GM12878 (cell line): Measurements from ENCODE around the gene PGAM4. TPM values are rescaled to one million over a fixed set of nuclear protein-coding genes. Genes with fewer than 3 reads are reported as not detected.

Source experiments
- ATAC-seq: fragments of 200-7000 bp; cut with Tn5 transposase; 3 replicates; pipeline ENCODE4 v1.9.1; 2020; ENCODE audit warnings: mild to moderate bottlenecking, moderate library complexity
- BruUV-seq: library from RNA; stranded (reverse); fragments of 400-500 nt; replicated peaks from 2 replicates; lab custom pipeline; 2021; lab: Mats Ljungman, UMichigan
- CTCF ChIA-PET: fragments of 300-600 bp; sonication (Branson Sonifier 250); formaldehyde crosslinking; extraction: SDS; loops from one replicate; lab custom pipeline; 2021; ENCODE audit warnings: inconsistent platforms; lab: Yijun Ruan, JAX
- POLR2A ChIA-PET: fragments of 350-600 bp; formaldehyde crosslinking; extraction: SDS; loops from one replicate; lab custom pipeline; 2021; ENCODE audit warnings: inconsistent platforms; lab: Charles Lee
- RAD21 ChIA-PET: fragments of 300-600 bp; sonication (Branson Sonifier 250); formaldehyde crosslinking; loops from one replicate; lab custom pipeline; 2023; ENCODE audit warnings: antibody characterized with exemption; ENCODE audit not compliant: unreplicated experiment; lab: Charles Lee
- SMC1A ChIA-PET: fragments of 300-600 bp; sonication (Branson Sonifier 250); formaldehyde crosslinking; loops from one replicate; lab custom pipeline; 2023; ENCODE audit not compliant: unreplicated experiment, uncharacterized antibody; lab: Charles Lee
- DNase-seq: peaks from one replicate; pipeline ENCODE4 v3.0.0-alpha.2; 2011; ENCODE audit warnings: low read depth, low spot score
- FAIRE-seq: peaks from 3 replicates; lab custom pipeline; 2011; peaks lifted over from hg19 to GRCh38; lab: Jason Lieb, UNC
- H2AFZ ChIP-seq: 2 replicates; pipeline ENCODE4 v1.6.0; 2011; ENCODE audit warnings: low read depth, low read length, control low read depth; ENCODE audit not compliant: control insufficient read depth
- H3K27ac ChIP-seq: 2 replicates; pipeline ENCODE4 v1.5.1; 2011; ENCODE audit warnings: control low read depth; ENCODE audit not compliant: control insufficient read depth, insufficient read depth
- H3K27me3 ChIP-seq, 2 experiments: replicated peaks in 1 of 2; 2 replicates each; pipeline versions ENCODE4 v1.6.0 to v1.6.1; 2011; ENCODE audit warnings: low read length in 1 of 2; ENCODE audit not compliant: control insufficient read depth in 2 of 2, insufficient read depth in 2 of 2
- H3K36me3 ChIP-seq, 2 experiments: 2 replicates each; pipeline ENCODE4 v1.5.1; 2011; ENCODE audit warnings: low read length in 1 of 2; ENCODE audit not compliant: control insufficient read depth in 2 of 2, insufficient read depth in 2 of 2
- H3K4me1 ChIP-seq: 2 replicates; pipeline ENCODE4 v1.6.1; 2011; ENCODE audit warnings: mild to moderate bottlenecking, low read length, moderate library complexity, mixed read lengths; ENCODE audit not compliant: control insufficient read depth, insufficient read depth
- H3K4me2 ChIP-seq: 2 replicates; pipeline ENCODE4 v1.6.0; 2011; ENCODE audit warnings: control low read depth; ENCODE audit not compliant: control insufficient read depth, insufficient read depth
- H3K4me3 ChIP-seq: fragments of 200-600 bp; sonication (generic); 2 replicates; pipeline ENCODE4 v1.5.1; 2016
- H3K79me2 ChIP-seq: 2 replicates; pipeline ENCODE4 v1.6.0; 2011; ENCODE audit warnings: low read length; ENCODE audit not compliant: control insufficient read depth, insufficient read depth
- H3K9ac ChIP-seq: 2 replicates; pipeline ENCODE4 v1.8.0; 2011; ENCODE audit warnings: low read length, control low read depth, mixed read lengths; ENCODE audit not compliant: control insufficient read depth, insufficient read depth
- H3K9me3 ChIP-seq: replicated peaks from 3 replicates; pipeline ENCODE4 v1.5.1; 2011; ENCODE audit warnings: mild to moderate bottlenecking, low read length; ENCODE audit not compliant: control insufficient read depth, insufficient read depth
- H4K20me1 ChIP-seq: 2 replicates; pipeline ENCODE4 v1.6.0; 2011; ENCODE audit not compliant: control insufficient read depth, insufficient read depth
- HDAC6 ChIP-seq: fragments of 200-600 bp; sonication (generic); IDR thresholded peaks from one replicate; pipeline ENCODE4 v1.8.0; 2017; ENCODE audit warnings: antibody characterized with exemption; ENCODE audit not compliant: unreplicated experiment
- KLF5 ChIP-seq: fragments of 450-650 bp; IDR thresholded peaks from 2 replicates; pipeline ENCODE4 v1.6.1; 2014; ENCODE audit warnings: mild to moderate bottlenecking; ENCODE audit not compliant: partially characterized antibody
- MYC ChIP-seq: IDR thresholded peaks from 2 replicates; pipeline ENCODE4 v1.6.1; 2011; ENCODE audit warnings: mild to moderate bottlenecking, low read length, moderate library complexity, inconsistent platforms; ENCODE audit not compliant: insufficient read depth, insufficient replicate concordance, insufficient read length, severe bottlenecking
- NFYA ChIP-seq: IDR thresholded peaks from 2 replicates; pipeline ENCODE4 v1.6.1; 2011; ENCODE audit warnings: low read depth, mild to moderate bottlenecking, low read length, improper control_type of control experiment, borderline replicate concordance
- NR2C2 ChIP-seq: IDR thresholded peaks from 2 replicates; pipeline ENCODE4 v1.6.1; 2011; ENCODE audit warnings: borderline replicate concordance, low read depth; ENCODE audit not compliant: control insufficient read depth, insufficient read length
- PML ChIP-seq: IDR thresholded peaks from 2 replicates; pipeline ENCODE4 v1.6.1; 2012; ENCODE audit warnings: low read length, inconsistent platforms
- RAD21 ChIP-seq: IDR thresholded peaks from 2 replicates; pipeline ENCODE4 v1.6.1; 2011; ENCODE audit warnings: mild to moderate bottlenecking, low read depth, low read length, moderate library complexity; ENCODE audit not compliant: insufficient read depth
- STAT3 ChIP-seq: IDR thresholded peaks from 2 replicates; pipeline ENCODE4 v1.6.1; 2011; ENCODE audit warnings: low read depth, low read length, improper control_type of control experiment
- TCF7 ChIP-seq: IDR thresholded peaks from 2 replicates; pipeline ENCODE4 v1.6.1; 2014; ENCODE audit warnings: antibody characterized with exemption, borderline replicate concordance
- ZNF207 ChIP-seq: fragments of 450-650 bp; IDR thresholded peaks from 2 replicates; pipeline ENCODE4 v1.6.1; 2014; ENCODE audit warnings: antibody characterized with exemption, mild to moderate bottlenecking, borderline replicate concordance
- ZNF274 ChIP-seq: IDR thresholded peaks from one replicate; pipeline ENCODE4 v1.8.0; 2011; ENCODE audit not compliant: insufficient read length, insufficient read depth
- WGBS: methylation state at CpG from one replicate; pipeline ENCODE4 v1.1.6; 2016; ENCODE audit warnings: low lambda C conversion rate; ENCODE audit not compliant: insufficient replicate concordance, insufficient coverage; ENCODE audit errors: missing lambda C conversion rate; 5-methylcytosine and 5-hydroxymethylcytosine counted together
- in situ Hi-C: fragments of 300-500 bp; cut with MboI; formaldehyde crosslinking; loops from 9 replicates; pipeline ENCODE4 v1.14.3; 2018; ENCODE audit warnings: mixed read lengths
- intact Hi-C: fragments of 100-400 bp; cut with micrococcal nuclease; formaldehyde crosslinking; loops from one replicate; pipeline ENCODE4 v1.14.2; 2022; ENCODE audit not compliant: unreplicated experiment
- polyA plus RNA-seq, 11 experiments: library from polyadenylated mRNA; depleted of rRNA in 4 of 11; unstranded in 6 of 11; stranded (reverse) in 5 of 11; fragments of >200 nt; fragmentation: Nextera tagmentation in 4 of 11; fragmentation: Illumina TruSeq in 1 of 11; extraction: Ambion mirVana in 4 of 11; extraction: Trizol in 1 of 11; gene quantifications; 1 replicate in 1 of 11; 2 replicates in 10 of 11; pipeline versions ENCODE4 v1.2.1 to v1.2.3, GENCODE V29; 2011 to 2016; ENCODE audit warnings: inconsistent platforms in 2 of 11, missing spikeins in 2 of 11, low read depth in 1 of 11
- total RNA-seq, 4 experiments: library from RNA; depleted of rRNA in 3 of 4; stranded (reverse); fragments of >200 nt in 3 of 4; fragmentation: Illumina TruSeq in 1 of 4; extraction: Trizol in 1 of 4; gene quantifications; 2 replicates each; pipeline versions ENCODE4 v1.2.1 to v1.2.3, GENCODE V29; 2013 to 2021
- TF ChIP-seq, protein P1 (sequence below): IDR thresholded peaks from 2 replicates; pipeline ENCODE4 v1.6.1; 2012; ENCODE audit warnings: improper control_type of control experiment, low read depth, low read length; ENCODE audit not compliant: insufficient replicate concordance
- TF ChIP-seq, protein P2 (sequence below): fragments of 150-350 bp; IDR thresholded peaks from 2 replicates; pipeline ENCODE4 v1.6.1; 2014; ENCODE audit warnings: mild to moderate bottlenecking, low read depth, low read length
- TF ChIP-seq, protein P3 (sequence below): IDR thresholded peaks from 2 replicates; pipeline ENCODE4 v1.6.1; 2012; ENCODE audit warnings: low read depth, low read length, improper control_type of control experiment

PGAM4 gene
- total and polyA plus RNA-seq, 10 of the 15 experiments (the other 5 are each of a cell fraction or from before 2014, with no cell fraction given) = 0.24 to 0.80 (median 0.36) TPM; not detected in 6

DNA sequence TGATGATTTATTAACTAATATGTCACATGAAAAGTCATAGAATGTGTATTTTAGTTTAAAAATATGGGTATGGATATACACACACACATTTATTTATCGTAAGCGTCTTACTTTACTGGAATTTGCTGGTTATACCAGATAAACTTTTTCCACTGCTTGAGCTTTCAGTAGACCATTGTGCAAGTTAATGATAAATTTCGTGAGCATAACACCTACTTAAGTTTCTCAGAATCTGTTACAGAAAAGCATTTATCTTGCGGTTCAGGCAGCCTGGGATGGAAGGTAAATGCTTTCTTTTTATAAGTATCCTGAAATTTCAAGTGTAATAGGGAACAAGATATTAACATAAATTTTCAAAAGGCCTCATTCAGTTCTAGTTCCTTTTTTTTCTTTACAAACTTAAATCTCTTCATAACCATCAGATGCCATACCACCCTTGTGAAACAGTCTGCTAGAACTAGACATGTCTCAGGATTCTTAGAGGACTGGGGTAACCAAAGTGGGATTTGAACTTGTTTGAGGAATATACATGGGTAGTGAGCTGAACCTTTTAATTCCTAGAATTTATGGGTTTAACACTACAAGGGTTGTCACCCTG lies 31.3 kb downstream of the PGAM4 start (continued):
- TF ChIP-seq, protein P1, sequence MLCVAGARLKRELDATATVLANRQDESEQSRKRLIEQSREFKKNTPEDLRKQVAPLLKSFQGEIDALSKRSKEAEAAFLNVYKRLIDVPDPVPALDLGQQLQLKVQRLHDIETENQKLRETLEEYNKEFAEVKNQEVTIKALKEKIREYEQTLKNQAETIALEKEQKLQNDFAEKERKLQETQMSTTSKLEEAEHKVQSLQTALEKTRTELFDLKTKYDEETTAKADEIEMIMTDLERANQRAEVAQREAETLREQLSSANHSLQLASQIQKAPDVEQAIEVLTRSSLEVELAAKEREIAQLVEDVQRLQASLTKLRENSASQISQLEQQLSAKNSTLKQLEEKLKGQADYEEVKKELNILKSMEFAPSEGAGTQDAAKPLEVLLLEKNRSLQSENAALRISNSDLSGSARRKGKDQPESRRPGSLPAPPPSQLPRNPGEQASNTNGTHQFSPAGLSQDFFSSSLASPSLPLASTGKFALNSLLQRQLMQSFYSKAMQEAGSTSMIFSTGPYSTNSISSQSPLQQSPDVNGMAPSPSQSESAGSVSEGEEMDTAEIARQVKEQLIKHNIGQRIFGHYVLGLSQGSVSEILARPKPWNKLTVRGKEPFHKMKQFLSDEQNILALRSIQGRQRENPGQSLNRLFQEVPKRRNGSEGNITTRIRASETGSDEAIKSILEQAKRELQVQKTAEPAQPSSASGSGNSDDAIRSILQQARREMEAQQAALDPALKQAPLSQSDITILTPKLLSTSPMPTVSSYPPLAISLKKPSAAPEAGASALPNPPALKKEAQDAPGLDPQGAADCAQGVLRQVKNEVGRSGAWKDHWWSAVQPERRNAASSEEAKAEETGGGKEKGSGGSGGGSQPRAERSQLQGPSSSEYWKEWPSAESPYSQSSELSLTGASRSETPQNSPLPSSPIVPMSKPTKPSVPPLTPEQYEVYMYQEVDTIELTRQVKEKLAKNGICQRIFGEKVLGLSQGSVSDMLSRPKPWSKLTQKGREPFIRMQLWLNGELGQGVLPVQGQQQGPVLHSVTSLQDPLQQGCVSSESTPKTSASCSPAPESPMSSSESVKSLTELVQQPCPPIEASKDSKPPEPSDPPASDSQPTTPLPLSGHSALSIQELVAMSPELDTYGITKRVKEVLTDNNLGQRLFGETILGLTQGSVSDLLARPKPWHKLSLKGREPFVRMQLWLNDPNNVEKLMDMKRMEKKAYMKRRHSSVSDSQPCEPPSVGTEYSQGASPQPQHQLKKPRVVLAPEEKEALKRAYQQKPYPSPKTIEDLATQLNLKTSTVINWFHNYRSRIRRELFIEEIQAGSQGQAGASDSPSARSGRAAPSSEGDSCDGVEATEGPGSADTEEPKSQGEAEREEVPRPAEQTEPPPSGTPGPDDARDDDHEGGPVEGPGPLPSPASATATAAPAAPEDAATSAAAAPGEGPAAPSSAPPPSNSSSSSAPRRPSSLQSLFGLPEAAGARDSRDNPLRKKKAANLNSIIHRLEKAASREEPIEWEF = no peak
- TF ChIP-seq KLF5 = no peak
- no peak for TF ChIP-seq TCF7
- no peak for TF ChIP-seq NR2C2
- no peak for TF ChIP-seq MYC

DNA sequence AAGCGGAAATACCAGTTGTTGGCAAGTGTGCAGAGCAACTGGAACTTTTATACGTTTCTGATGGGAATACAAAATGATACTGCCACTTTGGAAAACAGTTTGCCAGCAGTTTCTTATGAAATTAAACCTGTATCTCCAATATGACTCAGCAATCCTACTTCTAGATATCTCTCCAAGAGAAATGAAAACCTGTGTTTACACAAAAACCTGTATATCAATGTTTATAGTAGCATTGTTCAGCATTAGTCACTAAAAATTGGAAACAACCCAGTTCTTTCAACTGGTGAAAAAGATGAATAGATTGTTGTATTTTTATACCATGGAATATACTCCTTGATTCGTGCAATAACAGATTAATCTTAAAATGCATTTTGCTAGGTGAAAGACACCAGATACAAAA lies 32.1 kb downstream of the PGAM4 start:
- no peaks in the 10 kb centered on the region for H4K20me1 ChIP-seq
- H3K4me2 ChIP-seq = no peak overlapping the region
- no peak for DNase-seq
- in situ Hi-C loops = no loop called here
- SMC1A ChIA-PET = interaction anchor here (0.9 kb wide), 1 partner anchor 26 kb away, joined by 3 read pairs; no protein-coding TSS in a partner anchor
- FAIRE-seq = no peak
- H3K4me3 ChIP-seq = no peak overlapping the region
- no peaks in the 10 kb centered on the region for H3K79me2 ChIP-seq
- H3K27ac ChIP-seq = no peak overlapping the region
- CTCF ChIA-PET = no interaction called here
- POLR2A ChIA-PET = no interaction called here
- BruUV-seq = no TSS peak
- no peaks in the 10 kb centered on the region for H3K36me3 ChIP-seq
- no peak overlapping the region for H2AFZ ChIP-seq
- no peak overlapping the region for H3K9ac ChIP-seq
- 44% methylated on average over 3 of the region's 3 CpGs for WGBS
- no peak for TF ChIP-seq PML
- no peak for TF ChIP-seq ZNF207
- TF ChIP-seq, protein P2, sequence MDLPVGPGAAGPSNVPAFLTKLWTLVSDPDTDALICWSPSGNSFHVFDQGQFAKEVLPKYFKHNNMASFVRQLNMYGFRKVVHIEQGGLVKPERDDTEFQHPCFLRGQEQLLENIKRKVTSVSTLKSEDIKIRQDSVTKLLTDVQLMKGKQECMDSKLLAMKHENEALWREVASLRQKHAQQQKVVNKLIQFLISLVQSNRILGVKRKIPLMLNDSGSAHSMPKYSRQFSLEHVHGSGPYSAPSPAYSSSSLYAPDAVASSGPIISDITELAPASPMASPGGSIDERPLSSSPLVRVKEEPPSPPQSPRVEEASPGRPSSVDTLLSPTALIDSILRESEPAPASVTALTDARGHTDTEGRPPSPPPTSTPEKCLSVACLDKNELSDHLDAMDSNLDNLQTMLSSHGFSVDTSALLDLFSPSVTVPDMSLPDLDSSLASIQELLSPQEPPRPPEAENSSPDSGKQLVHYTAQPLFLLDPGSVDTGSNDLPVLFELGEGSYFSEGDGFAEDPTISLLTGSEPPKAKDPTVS = no peak
- no peak for TF ChIP-seq STAT3
- TF ChIP-seq HDAC6 = no peak
- TF ChIP-seq, protein P3, sequence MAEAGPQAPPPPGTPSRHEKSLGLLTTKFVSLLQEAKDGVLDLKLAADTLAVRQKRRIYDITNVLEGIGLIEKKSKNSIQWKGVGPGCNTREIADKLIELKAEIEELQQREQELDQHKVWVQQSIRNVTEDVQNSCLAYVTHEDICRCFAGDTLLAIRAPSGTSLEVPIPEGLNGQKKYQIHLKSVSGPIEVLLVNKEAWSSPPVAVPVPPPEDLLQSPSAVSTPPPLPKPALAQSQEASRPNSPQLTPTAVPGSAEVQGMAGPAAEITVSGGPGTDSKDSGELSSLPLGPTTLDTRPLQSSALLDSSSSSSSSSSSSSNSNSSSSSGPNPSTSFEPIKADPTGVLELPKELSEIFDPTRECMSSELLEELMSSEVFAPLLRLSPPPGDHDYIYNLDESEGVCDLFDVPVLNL = no peak
- no peak for TF ChIP-seq RAD21
- TF ChIP-seq ZNF274 = no peak
- no peak for TF ChIP-seq NFYA
- TF ChIP-seq NR2C2 = no peak
- no peak for TF ChIP-seq MYC
- no peaks in the 10 kb centered on the region for H3K27me3 ChIP-seq
- intact Hi-C loops = no loop called here
- H3K4me1 ChIP-seq = no peaks in the 10 kb centered on the region
- no peak for ATAC-seq
- RAD21 ChIA-PET = no interaction called here
- H3K9me3 ChIP-seq = no peaks in the 10 kb centered on the region
